ENCODE measurements around the gene PATE4.
"Not testable (repeated sequence)": the region's sequence is repeated elsewhere in the genome, so short reads cannot be mapped to it uniquely, and the experiment has no call there.

The PATE4 gene, protein sequence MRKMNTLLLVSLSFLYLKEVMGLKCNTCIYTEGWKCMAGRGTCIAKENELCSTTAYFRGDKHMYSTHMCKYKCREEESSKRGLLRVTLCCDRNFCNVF

DNA sequence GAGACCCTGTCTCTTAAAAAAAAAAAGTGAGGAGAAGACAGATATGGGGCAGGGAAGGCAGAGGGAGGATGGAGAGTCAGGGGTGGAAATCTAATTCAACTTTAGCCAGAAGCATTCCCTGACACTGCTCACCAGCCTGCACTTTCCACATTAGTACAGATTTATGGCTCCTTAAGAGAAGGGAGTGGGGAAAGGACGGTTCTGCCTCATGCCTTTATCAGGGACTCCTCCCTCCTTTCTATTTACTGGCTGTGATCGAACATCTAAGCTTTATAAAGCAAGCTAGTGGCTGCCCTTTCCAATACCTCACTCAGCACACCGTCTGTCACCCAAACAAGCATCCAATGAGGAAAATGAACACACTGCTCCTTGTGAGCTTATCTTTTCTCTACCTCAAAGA is at the start of gene PATE4:
Gene PATE4, plus strand, starts transcription at position 301 of the 400 bp plus-strand sequence. Its CDS starts 44 bp downstream, at position 345.
- no peak within 1 kb of the TSS for H3K4me3 ChIP-seq (ENCODE audit: low read depth, low read length)

DNA sequence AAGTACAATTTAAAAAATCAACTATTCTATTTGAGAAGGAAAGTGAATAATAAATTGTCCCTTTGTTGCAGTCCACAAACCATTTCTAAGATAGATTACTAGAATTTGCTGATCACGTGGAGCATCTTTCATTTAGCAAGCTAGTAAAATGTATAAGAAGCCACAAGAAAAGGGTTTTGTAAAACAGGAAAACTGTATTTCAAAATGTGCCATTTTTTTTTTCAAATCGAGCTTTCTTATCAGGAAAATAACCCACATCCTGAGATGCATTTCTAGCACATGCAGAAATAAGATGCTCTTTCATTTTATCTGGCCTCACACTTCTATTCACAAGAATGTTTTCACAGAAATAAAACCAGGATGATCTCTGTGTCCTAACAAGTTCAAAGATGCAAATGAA is 48.4 kb upstream of the PATE4 start:
- H3K4me3 ChIP-seq (ENCODE audit: low read depth, low read length), result no peak overlapping the region

DNA sequence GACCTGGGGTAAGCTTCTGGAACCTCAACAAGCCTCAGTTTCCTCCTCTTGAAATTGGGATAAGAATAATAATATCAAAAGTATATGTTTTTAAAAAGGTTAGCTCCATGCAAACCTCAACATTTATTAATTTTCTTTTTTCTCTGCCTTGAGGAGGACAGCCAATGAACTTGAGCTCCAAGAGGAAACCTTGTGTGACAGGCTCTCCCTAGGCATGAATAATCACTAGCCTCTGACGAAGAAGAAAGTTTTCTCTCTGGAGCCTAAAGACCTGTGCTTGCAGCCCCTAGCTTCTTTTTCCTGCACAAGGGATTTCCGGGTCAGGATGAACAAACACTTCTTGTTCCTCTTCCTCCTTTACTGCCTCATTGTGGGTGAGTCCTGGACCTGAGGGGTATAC is 45.3 kb upstream of the PATE4 start, which contains the start of gene PATE3:
Gene PATE3, plus strand, starts transcription at position 301 of the 400 bp plus-strand sequence. Its CDS starts 25 bp downstream, at position 326.
- no peak within 1 kb of the TSS for H3K4me3 ChIP-seq (ENCODE audit: low read depth, low read length)

DNA sequence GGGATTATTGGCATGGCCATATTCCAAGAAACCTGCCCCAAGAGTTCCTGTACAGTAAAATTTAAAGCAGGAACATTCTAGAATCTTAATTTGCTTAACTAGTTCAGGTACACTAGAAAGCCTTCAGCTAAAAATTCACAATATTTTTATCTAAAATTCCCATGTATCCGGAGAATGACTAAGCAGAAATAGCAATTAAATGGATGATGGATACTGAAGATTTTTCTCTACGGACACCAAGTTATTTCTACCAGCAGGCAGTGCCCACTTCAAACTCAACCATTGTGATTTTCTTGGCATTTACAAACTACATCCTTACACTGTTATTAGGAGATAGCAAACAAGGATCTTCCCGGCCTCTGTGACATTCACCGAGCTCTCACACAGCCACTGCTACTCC is 42.3 kb upstream of the PATE4 start:
- H3K4me3 ChIP-seq (ENCODE audit: low read depth, low read length), result no peak overlapping the region

DNA sequence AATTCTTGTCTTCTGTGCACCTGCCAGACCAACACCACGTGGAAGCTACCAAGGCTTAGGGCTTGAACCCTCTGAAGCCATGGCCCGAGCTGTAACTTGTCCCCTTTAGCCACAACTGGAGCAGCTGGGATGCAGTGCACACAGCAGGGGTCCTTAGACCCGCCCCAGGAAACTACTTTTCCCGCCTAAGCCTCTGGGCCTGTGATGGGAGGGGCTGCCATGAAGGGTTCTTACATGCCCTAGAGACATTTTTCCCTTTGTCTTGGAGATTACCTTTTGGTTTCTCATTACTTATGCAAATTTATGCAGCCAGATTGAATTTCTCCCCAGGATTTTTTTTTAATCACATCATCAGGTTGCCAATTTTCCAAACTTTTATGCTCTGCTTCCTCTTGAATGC is 35.5 kb upstream of the PATE4 start:
- no peak overlapping the region for H3K4me3 ChIP-seq (ENCODE audit: low read depth, low read length)

DNA sequence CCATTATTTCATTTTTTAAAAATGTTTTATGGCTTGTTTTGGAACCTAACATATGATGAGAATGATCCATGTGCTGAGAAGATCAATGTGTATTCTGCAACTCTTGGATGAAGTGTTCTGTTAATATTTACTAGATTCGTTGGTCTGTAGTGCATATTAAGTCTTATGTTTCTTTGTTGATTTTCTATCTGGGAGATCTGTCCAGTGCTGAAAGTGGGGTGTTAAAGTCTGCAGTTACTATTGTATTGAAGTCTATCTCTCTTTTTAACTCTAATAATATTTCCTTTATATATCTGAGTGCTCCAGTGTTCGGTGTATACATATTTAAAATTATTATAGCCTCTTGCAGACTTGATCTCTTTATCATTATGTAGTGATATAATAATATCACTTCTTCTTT is 33.3 kb upstream of the PATE4 start:
- H3K4me3 ChIP-seq (ENCODE audit: low read depth, low read length), result no peak overlapping the region

DNA sequence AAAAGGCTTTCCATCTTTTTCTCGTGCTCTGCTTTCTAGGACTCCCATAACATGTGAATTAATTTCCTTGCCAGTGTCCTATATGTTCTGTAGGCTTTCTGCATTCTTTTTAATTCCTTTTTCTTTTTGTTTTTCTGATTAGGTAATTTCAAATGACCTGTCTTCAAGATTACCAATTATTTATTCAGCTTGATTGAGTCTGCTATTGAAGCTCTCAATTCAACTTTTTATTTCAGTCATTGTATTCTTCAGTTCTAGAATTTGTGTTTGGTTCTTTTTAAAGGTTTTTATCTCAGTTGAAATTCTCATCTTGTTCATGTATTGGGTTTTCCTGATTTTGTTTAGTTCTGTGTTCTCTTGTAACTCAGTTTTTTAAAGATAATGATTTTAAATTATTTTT is 30.7 kb upstream of the PATE4 start:
- H3K4me3 ChIP-seq (ENCODE audit: low read depth, low read length), result no peak overlapping the region

DNA sequence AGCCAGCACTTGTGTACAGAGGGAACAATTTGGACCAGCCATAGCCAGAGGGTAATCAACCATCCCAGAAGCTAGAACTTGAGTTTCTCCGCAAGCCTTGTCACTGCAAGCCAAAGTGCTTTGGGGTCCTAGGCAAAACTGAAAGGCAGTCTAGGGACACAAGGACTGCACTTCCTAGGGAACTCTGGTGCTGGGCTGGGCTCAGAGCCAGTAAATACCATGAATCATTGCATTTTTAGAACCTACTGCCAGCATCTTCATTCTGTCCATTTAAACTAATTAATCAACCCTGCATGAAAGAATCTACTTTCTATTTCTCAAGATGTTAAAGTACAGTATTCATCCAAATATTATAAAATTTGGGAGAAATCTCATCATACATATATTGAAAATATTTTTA is 25.2 kb upstream of the PATE4 start:
- no peak overlapping the region for H3K4me3 ChIP-seq (ENCODE audit: low read depth, low read length)

DNA sequence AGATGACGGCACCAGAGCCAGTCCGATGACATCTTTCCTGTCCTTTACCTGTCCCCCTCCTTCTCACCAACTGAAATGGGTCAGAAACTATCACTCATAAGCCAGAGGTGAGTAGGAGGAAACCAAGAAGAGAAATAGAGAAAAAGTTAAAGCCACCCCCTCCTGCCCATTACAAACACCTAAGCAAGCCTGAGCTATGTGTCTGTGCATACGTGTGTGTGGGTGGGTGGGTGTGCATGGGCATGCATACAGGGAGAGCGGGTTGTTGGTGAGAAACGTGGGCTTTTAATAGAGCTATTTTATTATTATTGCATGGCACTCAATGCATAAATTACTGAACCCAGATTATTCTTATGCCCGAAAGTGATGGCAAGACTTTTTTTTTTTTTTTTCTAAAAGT is 2.6 kb downstream of the PATE4 start:
- no peak overlapping the region for H3K4me3 ChIP-seq (ENCODE audit: low read depth, low read length)

DNA sequence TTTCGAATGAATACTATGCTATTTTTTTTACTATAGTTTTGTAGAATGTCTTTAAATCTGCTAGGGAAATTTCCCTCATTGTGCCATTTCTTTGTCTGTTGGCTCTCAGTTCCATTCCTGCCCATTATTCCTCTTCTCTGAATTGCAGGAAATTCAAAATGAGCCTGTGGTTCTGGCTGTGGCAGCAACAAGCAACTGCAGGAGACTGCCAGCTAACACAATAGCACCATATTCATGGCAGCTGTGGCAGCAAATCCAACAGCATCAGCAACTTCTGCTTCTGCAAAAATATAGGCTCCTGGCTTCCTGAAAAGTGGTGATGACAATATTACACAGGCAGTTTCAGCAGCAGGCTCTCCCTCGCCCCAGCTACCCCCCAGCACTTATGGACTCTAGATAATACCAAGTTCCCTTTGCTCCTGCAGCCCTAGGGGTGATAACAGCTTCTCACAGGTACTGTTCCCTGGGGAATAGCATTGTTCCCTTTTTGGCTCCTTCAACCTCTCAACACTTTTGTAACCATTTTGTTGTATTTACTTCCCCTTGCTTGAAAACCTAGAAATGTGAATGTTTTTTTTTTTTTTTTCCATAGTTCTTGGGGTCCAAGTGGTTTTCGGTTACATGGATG is 9.3 kb downstream of the PATE4 start:
- H3K4me3 ChIP-seq (ENCODE audit: low read depth, low read length), result no peak overlapping the region

DNA sequence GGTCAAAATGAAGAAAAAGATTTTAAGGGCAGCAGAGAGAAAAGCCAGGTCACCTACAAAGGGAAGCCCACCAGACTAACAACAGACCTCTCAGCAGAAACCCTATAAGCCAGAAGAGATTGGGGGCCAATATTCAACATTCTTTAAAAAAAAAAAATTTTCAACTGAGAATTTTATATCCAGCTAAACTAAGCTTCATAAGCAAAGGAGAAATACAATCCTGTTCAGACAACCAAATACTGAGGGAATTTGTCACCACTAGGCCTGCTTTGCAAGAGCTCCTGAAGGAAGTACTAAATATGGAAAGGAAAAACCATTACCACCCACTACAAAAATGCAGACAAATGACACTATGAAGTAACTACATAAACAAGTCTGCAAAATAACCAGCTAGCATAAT is 13.1 kb downstream of the PATE4 start:
- H3K4me3 ChIP-seq (ENCODE audit: low read depth, low read length), result no peak overlapping the region

DNA sequence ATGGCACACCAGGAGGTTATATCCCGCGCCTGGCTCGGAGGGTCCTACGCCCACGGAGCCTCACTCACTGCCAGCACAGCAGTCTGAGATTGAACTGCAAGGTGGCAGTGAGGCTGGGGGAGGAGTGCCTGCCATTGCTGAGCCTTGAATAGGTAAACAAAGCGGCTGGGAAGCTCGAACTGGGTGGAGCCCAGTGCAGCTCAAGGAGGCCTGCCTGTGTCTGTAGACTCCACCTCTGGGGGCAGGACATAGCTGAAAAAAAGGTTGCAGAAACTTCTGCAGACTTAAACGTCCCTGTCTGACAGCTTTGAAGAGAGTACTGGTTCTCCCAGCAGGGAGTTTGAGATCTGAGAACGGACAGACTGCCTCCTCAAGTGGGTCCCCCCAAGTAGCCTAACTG is 24.6 kb downstream of the PATE4 start:
- not testable (repeated sequence) for H3K4me3 ChIP-seq (ENCODE audit: low read depth, low read length)

DNA sequence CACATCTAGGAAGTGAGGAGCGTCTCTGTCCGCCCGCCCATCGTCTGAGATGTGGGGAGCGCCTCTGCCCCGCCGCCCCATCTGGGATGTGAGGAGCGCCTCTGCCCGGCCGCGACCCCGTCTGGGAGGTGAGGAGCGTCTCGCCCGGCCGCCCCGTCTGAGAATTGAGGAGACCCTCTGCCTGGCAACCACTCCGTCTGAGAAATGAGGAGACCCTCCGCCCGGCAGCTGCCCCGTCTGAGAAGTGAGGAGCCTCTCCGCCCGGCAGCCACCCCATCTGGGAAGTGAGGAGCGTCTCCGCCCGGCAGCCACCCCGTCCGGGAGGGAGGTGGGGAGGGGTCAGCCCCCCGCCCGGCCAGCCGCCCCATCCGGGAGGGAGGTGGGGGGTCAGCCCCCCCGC is 29.7 kb downstream of the PATE4 start:
- not testable (repeated sequence) for H3K4me3 ChIP-seq (ENCODE audit: low read depth, low read length)

DNA sequence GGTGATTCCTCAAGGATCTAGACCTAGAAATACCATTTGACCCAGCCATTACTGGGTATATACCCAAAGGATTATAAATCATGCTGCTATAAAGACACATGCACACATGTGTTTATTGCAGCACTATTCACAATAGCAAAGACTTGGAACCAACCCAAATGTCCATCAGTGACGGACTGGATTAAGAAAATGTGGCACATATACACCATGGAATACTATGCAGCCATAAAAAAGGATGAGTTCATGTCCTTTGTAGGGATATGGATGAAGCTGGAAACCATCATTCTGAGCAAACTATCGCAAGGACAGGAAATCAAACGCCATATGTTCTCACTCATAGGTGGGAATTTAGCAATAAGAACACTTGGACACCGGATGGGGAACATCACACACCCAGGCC is 32.2 kb downstream of the PATE4 start:
- not testable (repeated sequence) for H3K4me3 ChIP-seq (ENCODE audit: low read depth, low read length)

DNA sequence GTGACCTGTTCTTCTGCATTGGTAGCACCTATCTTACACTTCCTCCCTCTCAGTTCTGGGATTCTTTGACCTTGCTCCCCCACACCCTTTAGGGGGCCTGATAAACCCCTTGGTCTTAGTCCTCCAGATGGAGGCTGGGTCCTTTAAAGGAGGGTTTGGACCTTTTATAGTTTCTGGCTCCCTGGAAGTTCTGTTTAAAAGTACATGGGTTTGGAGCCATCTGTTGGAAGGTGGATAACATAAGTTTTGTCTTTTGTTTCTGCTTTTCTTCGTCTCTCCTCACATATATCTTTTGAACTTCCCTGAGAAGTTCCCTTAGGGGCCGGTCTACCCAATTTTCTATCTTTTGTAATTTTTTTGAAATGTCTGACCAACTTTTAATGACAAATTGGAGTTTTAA is 36.4 kb downstream of the PATE4 start:
- H3K4me3 ChIP-seq (ENCODE audit: low read depth, low read length), result no peak overlapping the region

DNA sequence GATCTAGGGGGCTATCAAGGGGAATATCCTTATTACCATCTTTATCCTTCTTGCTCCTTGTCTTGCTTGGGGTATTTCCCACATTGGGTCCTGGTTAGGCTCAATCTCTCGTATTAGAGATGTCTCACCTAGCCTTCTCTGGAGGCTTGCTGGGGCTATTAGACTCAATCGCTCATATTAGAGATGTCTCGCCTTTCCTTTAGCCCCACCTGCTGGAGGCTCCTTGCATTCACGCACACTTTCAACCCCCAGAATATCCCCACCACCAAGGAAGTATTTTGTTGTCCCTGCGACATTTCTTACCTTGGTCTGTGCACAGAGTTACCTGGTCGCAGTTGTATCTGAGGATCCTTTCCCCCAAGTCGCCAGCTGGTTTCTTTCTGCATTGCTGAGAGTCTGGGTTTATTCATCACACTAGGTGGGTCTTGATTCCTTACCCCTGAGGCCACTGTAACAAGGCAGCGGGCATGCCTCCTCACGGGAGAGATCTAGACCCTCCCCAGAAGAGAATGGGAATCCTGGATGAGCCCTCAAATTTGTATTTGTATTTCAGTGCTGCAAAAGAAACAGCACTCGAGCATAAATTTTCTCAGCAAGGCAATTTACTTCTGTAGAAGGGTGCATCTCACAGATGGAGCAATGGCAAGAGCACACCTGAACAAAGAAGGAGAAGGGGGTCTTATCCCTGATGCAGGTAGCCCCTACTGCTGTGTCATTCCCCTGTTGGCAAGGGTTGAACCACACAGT is 38.4 kb downstream of the PATE4 start:
- H3K4me3 ChIP-seq (ENCODE audit: low read depth, low read length), result no peak overlapping the region

DNA sequence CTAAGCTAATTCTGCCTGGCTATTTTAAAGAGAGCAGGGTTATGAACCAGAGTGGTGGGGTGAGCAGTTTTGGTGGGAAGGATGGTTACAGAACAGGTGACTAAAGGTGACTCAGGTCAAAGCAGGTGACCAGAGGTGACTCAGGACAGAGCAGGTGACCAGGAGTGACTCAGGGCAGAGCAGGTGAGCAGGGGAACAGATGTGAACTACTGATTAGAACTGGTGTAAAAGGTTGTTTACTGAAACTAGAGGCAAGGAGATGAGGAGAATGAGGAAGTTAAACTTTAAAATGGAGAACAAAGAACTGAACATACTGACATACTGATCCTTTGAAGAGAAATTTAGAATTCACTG is 39.0 kb downstream of the PATE4 start:
- no peak overlapping the region for H3K4me3 ChIP-seq (ENCODE audit: low read depth, low read length)

DNA sequence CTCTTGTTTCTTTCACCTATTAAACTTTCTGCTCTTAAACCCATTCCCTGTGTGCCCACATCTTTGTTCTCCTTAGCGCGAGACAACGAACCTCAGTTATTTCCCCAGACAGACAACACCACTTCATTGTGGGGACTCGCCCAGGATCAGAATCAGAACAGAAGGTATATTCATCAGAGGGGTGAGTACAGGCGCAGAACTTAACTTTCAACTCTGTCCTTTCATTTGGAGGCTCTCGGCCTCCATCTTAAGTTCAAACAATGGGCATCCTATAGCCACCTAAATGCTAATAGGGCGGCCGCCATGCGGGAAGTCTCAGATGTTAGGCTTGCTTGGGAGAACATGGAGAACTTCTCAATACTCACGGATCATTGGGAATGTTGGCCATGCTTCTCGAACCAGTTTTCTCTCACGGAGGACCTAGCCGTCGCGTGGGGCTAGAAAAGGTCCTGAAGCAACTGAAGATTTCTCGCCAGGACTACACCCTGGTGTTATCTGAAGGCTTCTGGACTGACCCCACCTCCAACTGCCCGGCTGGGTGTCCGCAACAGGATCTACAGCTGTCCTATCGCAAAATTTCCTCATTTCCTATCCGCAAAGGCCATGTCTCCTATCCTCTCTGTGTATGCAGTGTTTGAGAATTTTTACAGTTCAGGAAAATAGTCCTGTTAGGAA is 40.9 kb downstream of the PATE4 start:
- no peak overlapping the region for H3K4me3 ChIP-seq (ENCODE audit: low read depth, low read length)

DNA sequence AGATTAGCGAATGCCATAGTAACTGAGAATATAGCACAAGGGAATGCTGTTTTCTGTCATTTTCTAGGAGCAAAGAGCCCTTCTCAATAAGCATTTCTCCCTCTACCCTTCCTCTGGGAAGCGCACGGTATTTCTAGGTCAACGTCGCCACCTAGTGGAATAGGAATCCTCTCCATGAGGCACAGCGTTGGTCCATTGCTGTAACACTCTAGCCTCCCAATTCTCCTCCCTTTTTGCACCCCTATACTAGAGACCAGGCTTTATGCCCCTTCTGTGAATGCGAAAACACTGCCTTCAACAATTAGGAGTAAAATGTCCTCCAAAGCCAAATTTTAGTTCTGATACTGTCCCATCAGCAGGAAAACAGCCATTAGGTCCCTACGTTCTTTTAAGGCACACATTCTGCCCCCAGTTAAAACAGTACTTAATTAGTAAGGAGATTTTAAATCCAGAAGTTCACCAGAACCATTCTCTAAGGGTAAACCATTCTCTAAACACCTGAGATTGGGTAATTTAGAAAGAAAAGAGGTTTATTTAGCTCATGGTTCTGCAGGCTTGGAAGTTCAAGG is 41.5 kb downstream of the PATE4 start:
- no peak overlapping the region for H3K4me3 ChIP-seq (ENCODE audit: low read depth, low read length)

DNA sequence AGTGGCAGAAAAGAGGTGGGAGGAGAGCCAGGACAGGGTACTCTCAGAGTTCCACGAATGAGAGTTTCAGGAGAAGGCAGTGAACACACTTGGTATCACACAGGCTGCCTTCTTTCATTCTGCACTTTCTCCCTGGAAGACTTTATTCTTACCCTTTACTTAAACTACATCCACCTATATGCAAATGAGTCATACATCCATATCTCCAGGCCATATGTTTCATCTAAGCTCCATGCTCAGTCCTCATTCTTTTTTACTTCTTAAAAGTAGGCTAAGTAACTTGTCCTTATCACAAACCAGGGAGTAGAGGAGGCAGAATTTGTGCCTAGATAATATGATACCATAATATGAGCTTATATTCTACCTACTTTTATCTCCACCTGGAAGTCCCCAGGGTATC is 48.2 kb downstream of the PATE4 start:
- no peak overlapping the region for H3K4me3 ChIP-seq (ENCODE audit: low read depth, low read length)

DNA sequence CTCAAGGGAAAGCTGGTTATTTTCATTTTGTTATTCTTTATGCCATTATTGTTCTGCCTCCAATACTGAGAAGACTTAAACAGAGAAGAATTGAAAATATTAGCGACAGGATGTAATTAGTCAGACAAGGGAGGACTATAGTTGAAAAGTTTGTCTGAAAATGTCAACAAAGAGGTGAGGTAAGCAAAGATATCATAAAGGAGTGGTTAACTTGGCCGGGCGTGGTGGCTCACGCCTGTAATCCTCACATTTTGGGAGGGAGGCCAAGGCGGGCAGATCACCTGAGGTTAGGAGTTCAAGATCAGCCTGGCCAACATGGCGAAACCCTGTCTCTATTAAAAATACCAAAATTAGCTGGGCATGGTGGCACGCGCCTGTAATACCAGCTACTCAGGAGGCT is 50.3 kb downstream of the PATE4 start:
- no peak overlapping the region for H3K4me3 ChIP-seq (ENCODE audit: low read depth, low read length)

DNA sequence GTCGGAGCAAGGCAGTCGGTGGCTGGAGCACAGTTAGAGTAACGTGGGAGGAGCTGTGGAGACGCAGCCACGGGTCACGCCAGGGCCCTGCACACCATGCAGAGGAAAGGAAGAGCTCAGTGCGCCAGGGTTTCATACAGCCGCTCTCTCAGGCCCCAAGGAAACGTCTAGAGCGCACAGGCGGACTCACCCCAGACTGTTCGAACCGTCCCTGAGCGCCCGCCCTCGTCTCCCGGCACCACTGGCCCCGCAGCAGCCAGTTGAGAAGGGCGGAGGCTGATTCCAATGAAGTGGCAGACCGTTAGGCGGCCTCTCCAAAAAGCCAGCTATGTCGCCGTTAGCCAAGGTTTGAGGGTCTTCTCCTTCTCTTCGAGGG is 53.9 kb downstream of the PATE4 start:
- no peak overlapping the region for H3K4me3 ChIP-seq (ENCODE audit: low read depth, low read length)
